Measurements from ENCODE around the gene DES.

The DES gene

DNA sequence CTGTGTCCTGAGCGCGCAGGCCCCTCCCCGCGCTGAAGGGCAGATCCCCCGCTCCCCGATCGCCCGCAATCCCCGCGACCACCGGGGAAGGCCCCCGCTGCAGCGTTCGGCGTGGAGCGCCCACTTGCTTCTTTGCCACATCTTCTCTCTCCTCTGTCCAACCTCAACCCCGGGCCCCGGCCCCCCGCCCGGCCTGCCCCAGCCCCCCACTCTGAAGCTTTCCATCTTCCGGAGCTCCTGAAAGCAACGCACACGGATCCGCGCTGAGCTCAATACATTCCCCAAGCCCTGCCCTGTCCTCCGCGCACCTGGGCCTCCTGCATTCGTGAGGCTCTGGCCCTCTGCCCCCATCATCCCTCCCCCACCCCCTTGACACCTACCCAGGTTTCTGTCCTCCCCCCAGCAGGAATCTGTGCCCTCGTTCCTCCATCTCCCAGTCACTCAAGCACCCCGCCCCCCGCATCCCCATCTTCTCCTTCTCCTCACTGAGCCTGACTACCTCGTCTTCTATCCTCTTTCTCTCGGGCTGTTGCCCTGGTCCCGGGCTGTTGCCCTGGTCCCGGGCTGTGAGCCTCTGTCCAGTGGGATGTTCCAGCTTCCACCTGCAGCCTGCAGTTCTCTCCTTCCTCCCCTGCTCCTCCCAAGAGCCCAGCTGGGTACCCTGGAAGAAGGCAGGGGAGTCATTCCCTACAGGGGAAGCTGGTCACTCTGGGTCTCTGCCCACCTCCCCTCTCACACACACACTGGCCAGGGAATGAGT lies 24.3 kb downstream of the DES start:
- Mint-ChIP-seq H3K4me1 (ENCODE audit: low read depth) (peaks cover 12% of the 10 kb centered on the region), H3K27me3 (peaks cover 60% of the 10 kb centered on the region), H3K36me3 (ENCODE audit: low read depth) (no peaks in the 10 kb centered on the region), H3K27ac (no peak overlapping the region), H3K4me3 (peak overlapping the region; percentile 55), H3K9me3 (no peaks in the 10 kb centered on the region)
- intact Hi-C loops (cut with micrococcal nuclease), result no loop called here

DNA sequence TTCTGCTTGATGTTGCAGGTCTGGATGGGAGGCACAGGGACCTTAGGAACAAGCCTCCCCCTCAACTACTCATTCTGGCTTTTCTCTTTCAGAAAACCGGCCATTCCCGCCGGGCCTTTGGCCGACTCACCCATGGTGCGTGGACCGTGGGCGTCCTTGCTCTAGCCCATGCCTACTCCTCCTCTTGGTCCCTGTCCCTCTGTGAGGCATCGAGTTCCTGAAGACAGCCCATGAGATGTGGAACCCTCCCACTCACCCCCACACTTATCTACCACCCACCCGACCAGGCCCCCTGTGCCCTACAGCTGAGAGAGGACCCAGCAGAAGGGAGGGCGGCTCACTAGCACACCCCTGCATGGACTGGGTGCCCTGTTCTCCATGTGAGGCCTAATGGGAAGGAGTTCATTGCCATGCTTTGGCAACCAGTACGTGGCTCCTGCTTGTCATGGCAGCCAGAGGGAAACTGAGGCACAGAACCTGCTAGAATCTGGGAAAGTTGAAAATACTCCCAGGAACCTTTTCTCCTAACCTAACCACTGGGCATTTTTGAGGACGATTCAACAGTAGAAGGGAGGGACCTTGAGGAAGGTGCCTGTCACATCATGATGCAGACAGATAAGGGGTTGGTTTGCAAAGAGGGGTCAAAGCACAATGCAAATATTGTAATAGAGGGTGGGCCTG lies 25.0 kb downstream of the DES start:
- peaks cover 12% of the 10 kb centered on the region for H3K4me1 Mint-ChIP-seq (ENCODE audit: low read depth)
- no peak overlapping the region for H3K4me3 Mint-ChIP-seq
- H3K27me3 Mint-ChIP-seq, result peaks cover 67% of the 10 kb centered on the region
- intact Hi-C loops (cut with micrococcal nuclease), result no loop called here
- H3K27ac Mint-ChIP-seq, result no peak overlapping the region
- H3K9me3 Mint-ChIP-seq, result no peaks in the 10 kb centered on the region
- H3K36me3 Mint-ChIP-seq (ENCODE audit: low read depth), result no peaks in the 10 kb centered on the region

DNA sequence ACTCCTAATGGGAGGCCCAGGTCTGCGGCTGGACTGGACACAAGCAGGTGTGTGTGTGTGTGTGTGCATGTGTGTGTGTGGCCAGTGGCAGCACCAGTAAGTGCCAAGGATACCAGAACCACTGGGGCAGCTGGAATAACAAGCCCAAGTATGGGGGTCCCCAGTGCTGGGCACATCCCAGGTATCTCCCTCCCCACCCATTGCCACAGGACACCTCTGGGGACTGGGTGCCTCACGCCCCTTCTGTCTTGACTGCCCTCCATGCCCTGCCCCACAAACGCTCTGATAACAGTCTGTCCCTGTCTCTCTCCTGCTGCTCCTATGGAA lies 25.5 kb downstream of the DES start:
- Mint-ChIP-seq H3K4me1 (ENCODE audit: low read depth) (peaks cover 12% of the 10 kb centered on the region), H3K9me3 (no peaks in the 10 kb centered on the region), H3K4me3 (no peak overlapping the region), H3K27me3 (peaks cover 72% of the 10 kb centered on the region), H3K27ac (no peak overlapping the region), H3K36me3 (ENCODE audit: low read depth) (no peaks in the 10 kb centered on the region)
- intact Hi-C loops (cut with micrococcal nuclease), result no loop called here

DNA sequence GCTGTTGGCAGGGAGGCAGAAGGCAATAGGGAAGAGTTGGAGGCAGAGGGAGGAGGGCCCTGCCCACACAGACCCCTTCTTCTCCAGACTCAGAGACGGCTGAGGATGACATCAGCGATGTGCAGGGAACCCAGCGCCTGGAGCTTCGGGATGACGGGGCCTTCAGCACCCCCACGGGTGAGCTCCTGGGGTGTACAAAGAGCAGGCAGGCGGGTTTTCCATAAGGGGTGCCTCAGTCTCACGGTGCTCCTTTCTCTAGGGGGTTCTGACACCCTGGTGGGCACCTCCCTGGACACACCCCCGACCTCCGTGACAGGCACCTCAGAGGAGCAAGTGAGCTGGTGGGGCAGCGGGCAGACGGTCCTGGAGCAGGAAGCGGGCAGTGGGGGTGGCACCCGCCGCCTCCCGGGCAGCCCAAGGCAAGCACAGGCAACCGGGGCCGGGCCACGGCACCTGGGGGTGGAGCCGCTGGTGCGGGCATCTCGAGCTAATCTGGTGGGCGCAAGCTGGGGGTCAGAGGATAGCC lies 26.5 kb downstream of the DES start:
- Mint-ChIP-seq H3K27ac (no peak overlapping the region), H3K36me3 (ENCODE audit: low read depth) (no peaks in the 10 kb centered on the region), H3K4me3 (no peak overlapping the region), H3K27me3 (peaks cover 81% of the 10 kb centered on the region), H3K9me3 (no peaks in the 10 kb centered on the region), H3K4me1 (ENCODE audit: low read depth) (peaks cover 12% of the 10 kb centered on the region)
- intact Hi-C loops (cut with micrococcal nuclease), result no loop called here

DNA sequence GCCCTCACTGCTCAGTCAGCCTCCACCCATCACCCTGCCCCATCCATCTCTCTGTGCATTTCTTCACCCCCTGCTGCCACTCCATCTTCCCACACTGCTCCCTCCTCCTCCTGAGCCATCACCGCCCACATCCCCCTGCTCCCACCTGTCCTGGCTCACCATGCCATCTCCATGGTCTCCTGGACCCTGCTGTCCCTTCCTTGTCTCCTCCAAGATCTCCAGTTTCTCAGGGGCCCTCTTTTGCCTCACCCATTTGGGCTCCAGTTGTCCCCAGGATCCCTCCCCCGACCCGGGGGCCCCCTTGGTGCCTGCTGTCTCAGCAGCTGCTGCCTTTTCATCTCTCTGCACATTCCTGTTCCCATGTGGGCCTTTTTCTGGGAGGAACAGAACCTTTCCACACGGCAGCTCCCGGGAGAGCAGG lies 27.1 kb downstream of the DES start:
- intact Hi-C loops (cut with micrococcal nuclease), result no loop called here
- Mint-ChIP-seq H3K4me3 (no peak overlapping the region), H3K9me3 (no peaks in the 10 kb centered on the region), H3K27me3 (peaks cover 85% of the 10 kb centered on the region), H3K27ac (no peak overlapping the region), H3K36me3 (ENCODE audit: low read depth) (no peaks in the 10 kb centered on the region), H3K4me1 (ENCODE audit: low read depth) (peaks cover 12% of the 10 kb centered on the region)

DNA sequence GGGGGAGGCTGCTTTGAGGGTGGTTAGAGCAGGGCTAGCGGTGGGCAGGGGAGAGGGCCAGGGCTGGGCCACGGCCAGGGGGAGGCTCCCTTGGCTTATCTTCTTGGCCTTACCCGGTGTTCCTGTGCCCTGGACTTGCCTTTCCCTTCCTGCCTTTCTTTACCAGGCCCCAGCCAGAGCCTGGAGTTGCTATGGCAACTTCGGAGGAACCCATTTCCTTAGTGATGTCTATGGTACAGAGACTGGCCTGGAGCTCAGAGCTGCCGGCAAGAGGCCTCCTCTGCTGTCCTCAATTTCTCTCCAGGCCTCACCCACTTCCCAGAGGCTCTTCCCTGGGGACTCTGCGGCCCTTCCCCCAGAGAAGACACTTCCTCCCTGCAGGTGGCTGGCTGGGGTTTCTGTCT lies 27.9 kb downstream of the DES start:
- Mint-ChIP-seq H3K27me3 (peaks cover 88% of the 10 kb centered on the region), H3K36me3 (ENCODE audit: low read depth) (no peaks in the 10 kb centered on the region), H3K9me3 (no peaks in the 10 kb centered on the region), H3K27ac (no peak overlapping the region), H3K4me3 (no peak overlapping the region), H3K4me1 (ENCODE audit: low read depth) (peaks cover 12% of the 10 kb centered on the region)
- intact Hi-C loops (cut with micrococcal nuclease), result no loop called here

DNA sequence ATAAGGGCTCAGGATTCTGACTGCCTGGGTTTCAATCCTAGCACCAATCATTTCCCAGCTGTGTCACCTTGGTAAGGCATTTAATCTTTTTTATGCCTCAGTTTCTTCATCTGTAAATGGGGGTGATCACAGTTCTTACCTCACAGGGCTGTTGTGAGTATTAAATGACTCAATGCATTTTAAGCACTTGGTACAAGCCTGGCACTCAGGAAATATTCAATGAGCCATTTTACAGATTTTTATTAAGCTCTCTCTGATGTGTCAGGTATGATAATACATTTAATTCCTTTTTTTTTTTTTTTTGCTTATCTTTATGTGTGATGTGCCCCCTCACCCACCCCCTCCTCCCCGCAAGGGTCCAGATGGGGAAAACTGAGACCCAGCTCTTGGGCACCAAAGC lies 28.5 kb downstream of the DES start:
- no peaks in the 10 kb centered on the region for H3K9me3 Mint-ChIP-seq
- H3K36me3 Mint-ChIP-seq (ENCODE audit: low read depth), result no peaks in the 10 kb centered on the region
- peaks cover 88% of the 10 kb centered on the region for H3K27me3 Mint-ChIP-seq
- intact Hi-C loops (cut with micrococcal nuclease), result no loop called here
- no peak overlapping the region for H3K4me3 Mint-ChIP-seq
- H3K4me1 Mint-ChIP-seq (ENCODE audit: low read depth), result peaks cover 7% of the 10 kb centered on the region
- H3K27ac Mint-ChIP-seq, result no peak overlapping the region

DNA sequence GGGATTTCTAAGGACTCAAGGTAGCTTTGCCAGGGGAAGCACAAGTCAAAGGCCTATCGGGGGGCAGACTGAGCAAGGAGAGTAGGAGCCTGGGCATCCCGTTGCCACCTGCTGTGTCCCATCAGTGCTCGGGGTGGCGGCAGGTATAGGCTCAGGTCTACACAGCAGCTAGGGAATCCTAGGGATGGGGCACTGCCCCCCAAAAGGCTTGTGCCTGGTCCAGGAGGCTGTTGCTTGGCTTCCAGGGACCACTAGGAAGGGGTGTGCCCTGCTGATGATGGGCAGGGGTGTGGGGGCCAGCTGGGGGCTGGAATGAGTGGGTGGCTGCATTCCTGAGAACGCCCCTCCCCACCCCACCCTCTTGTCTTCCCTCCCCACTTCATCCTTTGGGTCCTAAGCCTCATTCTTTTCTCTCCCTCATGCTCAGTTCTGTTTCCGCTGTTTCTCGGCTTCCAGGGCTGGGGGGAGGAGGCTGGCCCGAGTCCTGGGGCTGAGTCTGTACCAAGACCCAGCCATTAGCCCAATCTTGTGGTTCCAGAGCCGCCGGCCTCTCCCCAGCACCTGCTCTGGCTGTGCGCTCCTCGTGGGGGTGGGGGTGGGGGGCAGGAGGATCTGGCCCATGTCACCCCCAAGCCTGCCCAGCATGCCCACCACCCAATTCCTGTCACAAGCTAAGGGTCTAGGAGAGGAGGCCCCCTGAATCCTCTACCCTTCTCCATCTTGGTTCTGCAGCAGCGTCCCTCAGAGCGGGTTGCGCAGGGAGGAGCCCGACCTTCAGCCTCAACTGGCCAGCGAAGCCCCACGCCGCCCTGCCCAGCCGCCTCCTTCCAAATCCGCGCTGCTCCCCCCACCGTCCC lies 29.3 kb downstream of the DES start:
- Mint-ChIP-seq H3K27me3 (peaks cover 91% of the 10 kb centered on the region), H3K4me3 (no peak overlapping the region), H3K4me1 (ENCODE audit: low read depth) (peaks cover 6% of the 10 kb centered on the region), H3K36me3 (ENCODE audit: low read depth) (no peaks in the 10 kb centered on the region), H3K9me3 (no peaks in the 10 kb centered on the region), H3K27ac (no peak overlapping the region)
- intact Hi-C loops (cut with micrococcal nuclease), result no loop called here

DNA sequence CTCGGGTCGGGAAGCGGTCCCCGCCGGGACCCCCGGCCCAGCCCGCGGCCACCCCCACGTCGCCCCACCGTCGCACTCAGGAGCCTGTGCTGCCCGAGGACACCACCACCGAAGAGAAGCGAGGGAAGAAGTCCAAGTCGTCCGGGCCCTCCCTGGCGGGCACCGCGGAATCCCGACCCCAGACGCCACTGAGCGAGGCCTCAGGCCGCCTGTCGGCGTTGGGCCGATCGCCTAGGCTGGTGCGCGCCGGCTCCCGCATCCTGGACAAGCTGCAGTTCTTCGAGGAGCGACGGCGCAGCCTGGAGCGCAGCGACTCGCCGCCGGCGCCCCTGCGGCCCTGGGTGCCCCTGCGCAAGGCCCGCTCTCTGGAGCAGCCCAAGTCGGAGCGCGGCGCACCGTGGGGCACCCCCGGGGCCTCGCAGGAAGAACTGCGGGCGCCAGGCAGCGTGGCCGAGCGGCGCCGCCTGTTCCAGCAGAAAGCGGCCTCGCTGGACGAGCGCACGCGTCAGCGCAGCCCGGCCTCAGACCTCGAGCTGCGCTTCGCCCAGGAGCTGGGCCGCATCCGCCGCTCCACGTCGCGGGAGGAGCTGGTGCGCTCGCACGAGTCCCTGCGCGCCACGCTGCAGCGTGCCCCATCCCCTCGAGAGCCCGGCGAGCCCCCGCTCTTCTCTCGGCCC lies 30.1 kb downstream of the DES start:
- peaks cover 90% of the 10 kb centered on the region for H3K27me3 Mint-ChIP-seq

DNA sequence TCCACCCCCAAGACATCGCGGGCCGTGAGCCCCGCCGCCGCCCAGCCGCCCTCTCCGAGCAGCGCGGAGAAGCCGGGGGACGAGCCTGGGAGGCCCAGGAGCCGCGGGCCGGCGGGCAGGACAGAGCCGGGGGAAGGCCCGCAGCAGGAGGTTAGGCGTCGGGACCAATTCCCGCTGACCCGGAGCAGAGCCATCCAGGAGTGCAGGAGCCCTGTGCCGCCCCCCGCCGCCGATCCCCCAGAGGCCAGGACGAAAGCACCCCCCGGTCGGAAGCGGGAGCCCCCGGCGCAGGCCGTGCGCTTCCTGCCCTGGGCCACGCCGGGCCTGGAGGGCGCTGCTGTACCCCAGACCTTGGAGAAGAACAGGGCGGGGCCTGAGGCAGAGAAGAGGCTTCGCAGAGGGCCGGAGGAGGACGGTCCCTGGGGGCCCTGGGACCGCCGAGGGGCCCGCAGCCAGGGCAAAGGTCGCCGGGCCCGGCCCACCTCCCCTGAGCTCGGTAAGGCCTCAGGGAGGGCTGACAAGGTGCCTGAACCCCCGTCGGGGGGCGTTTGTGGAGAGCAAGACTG lies 30.7 kb downstream of the DES start:
- Mint-ChIP-seq H3K9me3 (no peaks in the 10 kb centered on the region), H3K27me3 (peaks cover 86% of the 10 kb centered on the region), H3K4me1 (ENCODE audit: low read depth) (no peaks in the 10 kb centered on the region), H3K4me3 (no peak overlapping the region), H3K36me3 (ENCODE audit: low read depth) (no peaks in the 10 kb centered on the region), H3K27ac (no peak overlapping the region)
- intact Hi-C loops (cut with micrococcal nuclease), result no loop called here

More for the DNA sequence above, 30.1 kb downstream of the DES start:
- no peak overlapping the region for H3K4me3 Mint-ChIP-seq
- no peaks in the 10 kb centered on the region for H3K36me3 Mint-ChIP-seq (ENCODE audit: low read depth)
- intact Hi-C loops (cut with micrococcal nuclease), result no loop called here
- no peak overlapping the region for H3K27ac Mint-ChIP-seq
- H3K9me3 Mint-ChIP-seq, result no peaks in the 10 kb centered on the region
- no peaks in the 10 kb centered on the region for H3K4me1 Mint-ChIP-seq (ENCODE audit: low read depth)

DNA sequence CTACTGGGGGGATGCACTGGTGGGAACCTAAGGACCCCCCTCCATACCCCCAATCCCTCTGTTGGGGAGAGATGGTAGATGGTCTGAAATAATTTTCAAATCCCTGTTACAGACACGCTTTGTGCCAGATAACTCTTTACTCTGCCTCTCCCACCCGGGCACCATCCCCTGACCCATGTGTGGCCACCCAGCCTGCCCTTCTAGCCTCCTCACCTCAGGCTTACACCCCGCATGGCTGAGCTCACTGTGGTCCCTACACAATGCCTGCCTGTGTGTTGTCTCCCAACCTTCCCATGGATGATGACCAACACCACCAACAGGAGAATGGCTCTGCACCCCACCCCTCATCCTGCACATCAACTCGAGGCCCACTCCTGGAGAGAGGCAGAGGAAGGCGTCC lies 31.4 kb downstream of the DES start:
- H3K4me1 Mint-ChIP-seq (ENCODE audit: low read depth), result no peaks in the 10 kb centered on the region
- no peak overlapping the region for H3K4me3 Mint-ChIP-seq
- peaks cover 79% of the 10 kb centered on the region for H3K27me3 Mint-ChIP-seq
- intact Hi-C loops (cut with micrococcal nuclease), result no loop called here
- H3K27ac Mint-ChIP-seq, result no peak overlapping the region
- no peaks in the 10 kb centered on the region for H3K36me3 Mint-ChIP-seq (ENCODE audit: low read depth)
- no peaks in the 10 kb centered on the region for H3K9me3 Mint-ChIP-seq

DNA sequence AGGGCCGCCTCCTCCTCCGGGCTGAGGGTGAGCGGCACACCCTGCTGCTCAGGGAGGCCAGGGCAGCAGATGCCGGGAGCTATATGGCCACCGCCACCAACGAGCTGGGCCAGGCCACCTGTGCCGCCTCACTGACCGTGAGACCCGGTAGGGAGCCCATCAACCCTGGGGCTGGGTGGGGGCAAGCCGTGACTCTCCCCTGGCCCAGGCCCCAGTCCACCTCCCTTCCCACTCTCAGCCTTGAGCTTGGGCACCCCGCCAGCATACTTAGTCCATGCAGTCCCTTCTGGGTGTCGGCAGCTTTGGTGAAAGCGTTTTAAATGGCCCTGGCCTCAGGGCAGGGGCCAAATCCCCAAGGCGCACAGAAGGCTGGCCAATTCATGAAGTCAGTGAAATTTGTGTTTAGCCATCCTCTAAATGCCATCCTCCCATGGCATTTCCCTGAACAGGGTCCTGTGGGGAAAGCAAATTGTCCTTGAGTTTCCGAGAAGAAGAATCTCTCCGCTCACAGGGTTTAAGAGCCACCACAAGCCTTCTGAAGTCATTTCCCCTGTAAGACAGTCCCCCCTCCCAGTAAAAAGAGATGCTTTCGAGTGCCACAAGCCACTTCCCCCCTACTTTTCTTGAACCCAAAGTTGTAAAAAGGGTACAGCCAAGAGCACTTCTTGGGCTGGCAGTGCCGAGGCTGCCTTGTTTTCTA lies 33.6 kb downstream of the DES start:
- Mint-ChIP-seq H3K9me3 (no peaks in the 10 kb centered on the region), H3K4me3 (no peak overlapping the region), H3K27me3 (peaks cover 61% of the 10 kb centered on the region), H3K4me1 (ENCODE audit: low read depth) (peaks cover 6% of the 10 kb centered on the region), H3K36me3 (ENCODE audit: low read depth) (no peaks in the 10 kb centered on the region), H3K27ac (no peak overlapping the region)
- intact Hi-C loops (cut with micrococcal nuclease), result no loop called here

Data from dendritic cell treated with granulocyte-macrophage colony-stimulating factor and Interleukin-4, amounts not matched to agents 40 ng/mL and 50 ng/mL, for 4 days (primary cell).